ENCODE data around the gene GPR52.

DNA sequence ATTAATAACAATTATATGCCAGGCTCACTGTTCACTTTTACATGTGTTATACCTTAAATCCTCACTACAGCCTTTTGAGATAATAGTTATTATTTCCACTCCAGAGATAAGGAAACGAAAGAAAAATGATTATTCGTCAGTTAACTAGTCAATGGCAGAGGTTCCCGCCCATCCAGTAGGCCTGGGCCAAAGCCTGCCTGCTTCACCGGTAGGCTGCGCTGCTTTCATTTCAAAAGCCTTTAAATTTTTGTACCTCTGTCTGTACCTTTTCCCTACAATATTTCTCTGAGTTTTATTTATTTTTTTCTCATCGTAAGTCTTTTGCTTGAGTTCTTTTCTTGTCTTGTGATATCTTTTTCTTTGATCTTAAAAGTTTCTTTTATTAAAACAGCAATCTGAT, 3.6 kb downstream of the GPR52 start:
- TF ChIP-seq CTCF (IDR thresholded peaks at IDR 0.05 in 4 of 5, conservative IDR thresholded peaks at IDR 0.05 in 1 of 5) = no peak
- no peak for TF ChIP-seq POLR2A (IDR thresholded peaks at IDR 0.05)

All from gastrocnemius medialis (tissue), 4 donors.